ENCODE results near the gene ENPP1.
"Not testable (repeated sequence)": the region's sequence is repeated elsewhere in the genome, so short reads cannot be mapped to it uniquely, and the experiment has no call there.

Gene ENPP1

GRCh38 chr6:131832363-131832762 lies 24.5 kb downstream of the ENPP1 start:
- no peak for DNase-seq

- DNase-seq, result no peak
These were observed 30.2 kb downstream of the ENPP1 start for GRCh38 chr6:131838051-131838450.

DNA sequence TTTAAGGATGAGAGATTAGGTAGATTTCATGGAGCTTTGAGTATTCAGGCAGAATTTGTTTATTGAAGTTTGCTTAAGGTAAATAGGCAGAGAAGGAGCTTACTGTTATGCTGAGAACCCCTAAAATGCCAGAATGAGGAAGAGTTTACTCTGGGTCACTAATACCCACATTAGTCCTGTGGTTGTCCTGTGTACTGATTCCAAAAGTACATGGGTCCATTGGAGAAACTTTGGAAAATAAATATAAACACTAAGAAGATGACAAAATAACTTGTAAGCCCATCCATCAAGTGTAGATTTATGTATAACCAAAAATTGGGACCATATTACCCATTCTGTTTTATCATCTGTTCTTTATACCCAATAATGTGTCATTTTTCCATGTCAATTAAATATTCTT lies 31.6 kb downstream of the ENPP1 start:
- no peak for DNase-seq

- DNase-seq, result no peak
These were observed 32.6 kb downstream of the ENPP1 start for GRCh38 chr6:131840441-131840840.

DNA sequence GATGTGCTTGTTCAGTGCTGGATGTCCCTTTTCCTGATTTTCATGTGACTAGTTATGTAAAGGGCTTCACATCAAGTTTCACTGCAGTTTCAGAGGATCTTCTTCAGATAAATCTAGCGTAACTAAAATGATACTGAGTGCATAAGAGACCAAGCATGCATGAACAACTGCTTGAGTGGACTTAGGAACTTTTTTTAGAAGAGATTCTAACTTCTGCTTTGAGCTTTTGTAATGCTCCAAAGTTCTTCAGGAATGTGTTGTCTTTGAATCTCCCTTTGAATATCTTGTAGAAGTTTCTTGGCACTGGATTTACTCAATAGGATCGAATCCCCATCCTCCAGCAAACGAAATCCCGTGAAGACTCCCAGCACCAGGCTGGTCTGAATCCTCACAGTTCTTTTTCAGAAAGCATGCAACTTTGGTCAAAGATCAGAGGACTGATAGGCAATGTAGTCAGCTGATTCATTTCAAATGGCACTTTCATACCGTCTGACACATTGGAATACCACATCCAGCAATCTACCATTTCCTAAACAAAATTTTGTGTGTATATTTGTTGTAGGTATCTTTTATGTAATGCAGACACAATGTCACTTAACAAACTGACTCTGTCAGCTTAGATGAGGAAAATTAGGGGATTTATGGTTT lies 33.2 kb downstream of the ENPP1 start:
- no peak for DNase-seq

DNA sequence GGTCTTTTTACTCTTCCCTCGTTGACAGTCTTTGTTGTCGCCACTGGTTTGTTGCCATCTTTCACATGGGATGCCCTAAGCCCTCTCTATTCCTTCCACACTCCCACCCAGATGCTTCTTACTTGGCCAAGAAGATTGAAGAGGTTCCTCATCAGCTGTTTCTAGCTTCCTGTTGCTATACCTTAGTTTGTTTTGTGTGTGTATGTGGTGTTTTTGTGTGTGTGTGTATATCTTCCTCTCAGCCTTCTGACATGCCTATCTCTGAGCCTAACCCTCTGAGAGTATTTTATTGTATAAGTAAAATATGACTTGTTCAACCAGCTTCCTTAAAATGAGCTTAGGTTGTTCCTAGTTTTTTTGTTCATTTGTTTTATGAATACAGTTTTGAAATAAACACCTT lies 35.9 kb downstream of the ENPP1 start:
- no peak for DNase-seq

GRCh38 chr6:131844243-131844841 lies 36.5 kb downstream of the ENPP1 start:
- DNase-seq, result no peak

DNA sequence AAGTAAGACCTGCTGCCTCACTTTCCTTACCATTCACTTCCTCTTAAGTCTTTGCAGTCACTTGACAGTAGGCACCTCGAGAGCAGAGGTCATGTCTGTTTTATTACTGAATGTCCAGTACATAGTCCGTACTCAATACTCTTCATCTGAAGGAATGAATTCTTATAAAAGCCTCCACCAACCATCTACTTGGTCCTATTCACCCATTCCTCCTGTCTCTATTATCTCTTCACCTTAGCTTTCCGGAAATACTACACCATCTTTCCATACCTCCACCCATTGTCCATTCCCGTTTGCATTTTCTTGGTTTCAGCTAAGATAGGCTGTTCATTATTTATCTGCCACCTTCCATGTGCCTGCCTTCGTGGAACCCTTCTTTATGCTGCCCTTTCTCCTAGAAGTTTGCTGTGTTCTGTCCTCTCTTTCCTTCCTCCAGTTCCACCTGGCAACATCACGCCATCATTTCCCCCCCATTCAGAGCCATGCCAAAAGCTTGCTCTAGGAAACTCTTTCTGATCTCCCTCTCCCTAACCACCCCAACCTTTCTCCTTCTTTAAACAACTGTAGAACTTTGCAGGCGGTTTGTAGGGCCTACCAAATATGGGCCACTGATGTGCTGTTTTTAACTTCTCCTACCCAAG lies 38.3 kb downstream of the ENPP1 start:
- DNase-seq, result no peak

GRCh38 chr6:131846905-131847304 lies 39.1 kb downstream of the ENPP1 start:
- DNase-seq, result no peak

- no peak for DNase-seq
These were observed 42.0 kb downstream of the ENPP1 start for GRCh38 chr6:131849799-131850198.

- DNase-seq, result no peak
These were observed 43.4 kb downstream of the ENPP1 start for GRCh38 chr6:131851049-131851769.

- DNase-seq, result no peak
These were observed 44.4 kb downstream of the ENPP1 start for GRCh38 chr6:131852200-131852599.

DNA sequence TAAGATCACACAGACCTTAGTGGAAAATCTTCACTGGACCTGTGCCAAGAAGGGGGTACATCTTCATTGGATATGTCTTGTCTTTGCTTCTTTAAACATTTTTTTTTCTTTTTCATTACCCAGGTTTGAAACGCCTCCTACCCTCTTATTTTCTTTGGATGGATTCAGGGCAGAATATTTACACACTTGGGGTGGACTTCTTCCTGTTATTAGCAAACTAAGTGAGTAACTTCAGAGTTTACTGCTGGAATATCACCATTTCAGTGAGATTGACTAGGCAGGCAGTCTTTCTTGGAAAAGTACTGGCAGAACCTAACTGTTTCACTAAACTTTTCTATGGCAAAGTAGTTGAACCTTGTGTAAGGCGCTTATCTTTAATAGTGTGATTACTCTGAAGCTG lies 47.0 kb downstream of the ENPP1 start:
- DNase-seq, result no peak

DNA sequence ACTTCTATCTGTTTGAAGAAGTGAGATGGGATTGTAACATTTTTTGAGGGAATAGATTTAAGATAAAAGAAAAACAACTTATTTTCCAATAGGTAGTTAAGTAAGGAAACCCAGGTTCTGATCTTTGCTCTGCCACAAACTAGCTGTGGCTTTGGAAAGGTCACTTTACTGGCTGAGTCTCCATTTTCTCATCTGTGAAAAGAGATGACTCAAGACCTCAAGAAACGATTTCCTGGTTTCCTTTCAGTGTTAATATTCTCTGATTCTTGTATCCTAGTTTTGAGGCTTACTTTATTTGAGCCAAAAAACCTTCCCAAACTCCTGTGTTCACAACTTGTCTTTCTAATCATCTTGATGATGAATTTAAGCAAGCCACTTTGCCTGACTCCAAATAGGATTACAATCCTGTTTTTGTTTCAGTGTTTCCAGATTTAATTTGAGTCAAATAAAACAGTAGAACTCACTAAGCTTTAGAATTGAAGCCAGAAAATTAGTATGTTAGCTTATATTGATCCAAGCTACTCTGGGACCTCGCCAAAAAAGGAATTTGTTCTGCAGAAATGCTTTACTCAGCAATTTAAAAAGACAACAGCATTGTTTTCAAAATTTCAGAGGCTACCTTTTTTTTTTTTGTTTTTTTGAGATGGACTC lies 51.1 kb downstream of the ENPP1 start:
- DNase-seq, result no peak

DNA sequence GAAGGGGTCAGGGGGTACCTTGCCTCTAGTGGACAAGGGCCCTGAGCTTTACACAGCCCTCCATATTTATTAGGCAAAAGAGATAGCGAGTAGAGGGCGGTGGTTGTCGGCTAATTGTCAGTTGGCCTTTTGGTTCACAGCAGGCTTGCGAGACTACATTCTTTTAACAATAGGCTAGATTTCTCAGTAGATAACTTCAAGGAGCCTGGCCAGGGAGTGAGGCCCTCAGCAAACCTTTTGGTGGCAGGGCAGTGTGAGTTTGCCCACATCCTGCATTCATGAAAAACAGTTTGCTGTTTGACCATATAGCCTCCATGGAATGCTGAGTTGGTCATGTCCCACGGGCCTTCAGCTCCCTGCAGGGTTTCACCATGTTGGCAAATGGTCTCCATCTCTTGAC lies 51.8 kb downstream of the ENPP1 start:
- DNase-seq, result not testable (repeated sequence)

GRCh38 chr6:131861381-131861780 lies 53.6 kb downstream of the ENPP1 start:
- no peak for DNase-seq

DNA sequence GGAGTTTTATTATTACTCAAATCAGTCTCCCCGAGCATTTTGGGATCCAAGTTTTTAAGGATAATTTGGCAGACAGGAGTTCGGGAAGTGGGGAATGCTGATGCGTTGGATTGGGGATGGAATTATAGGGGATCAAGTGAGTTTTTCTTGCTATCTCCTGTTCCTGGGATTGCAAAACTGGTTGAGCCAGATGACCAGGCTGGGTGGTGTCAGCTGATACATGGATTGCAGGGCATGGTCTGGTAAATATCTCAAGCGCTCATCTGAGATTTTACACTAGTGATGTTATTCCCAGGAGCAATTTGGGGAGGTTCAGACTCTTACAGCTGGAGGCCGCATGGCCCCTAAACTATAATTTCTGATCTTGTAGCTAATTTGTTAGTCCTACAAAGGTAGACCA lies 54.7 kb downstream of the ENPP1 start:
- DNase-seq, result no peak

GRCh38 chr6:131867744-131868143 lies 59.9 kb downstream of the ENPP1 start:
- no peak for DNase-seq

GRCh38 chr6:131868836-131869235 lies 61.0 kb downstream of the ENPP1 start:
- no peak for DNase-seq

GRCh38 chr6:131875647-131876046 lies 67.8 kb downstream of the ENPP1 start:
- no peak for DNase-seq

DNA sequence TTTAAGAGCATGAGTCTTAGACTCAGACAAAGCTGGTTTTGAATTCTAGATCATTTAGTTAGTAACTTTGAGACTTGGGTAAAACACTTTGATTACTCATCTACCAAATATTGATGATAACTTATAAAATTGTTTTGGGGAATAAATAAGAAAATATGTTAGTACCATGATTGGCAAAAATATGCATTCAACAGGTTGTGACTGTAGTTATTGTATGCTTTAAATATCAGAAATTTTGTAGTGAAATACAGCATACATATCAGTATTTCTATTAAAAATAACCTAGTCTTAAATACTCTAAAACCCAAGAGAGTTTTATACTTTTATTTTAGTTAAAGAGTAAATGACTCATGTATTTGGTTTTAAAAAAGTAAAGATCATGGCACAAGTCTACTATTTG lies 68.7 kb downstream of the ENPP1 start:
- DNase-seq, result no peak

GRCh38 chr6:131877999-131878789 lies 70.4 kb downstream of the ENPP1 start:
- no peak for DNase-seq

DNA sequence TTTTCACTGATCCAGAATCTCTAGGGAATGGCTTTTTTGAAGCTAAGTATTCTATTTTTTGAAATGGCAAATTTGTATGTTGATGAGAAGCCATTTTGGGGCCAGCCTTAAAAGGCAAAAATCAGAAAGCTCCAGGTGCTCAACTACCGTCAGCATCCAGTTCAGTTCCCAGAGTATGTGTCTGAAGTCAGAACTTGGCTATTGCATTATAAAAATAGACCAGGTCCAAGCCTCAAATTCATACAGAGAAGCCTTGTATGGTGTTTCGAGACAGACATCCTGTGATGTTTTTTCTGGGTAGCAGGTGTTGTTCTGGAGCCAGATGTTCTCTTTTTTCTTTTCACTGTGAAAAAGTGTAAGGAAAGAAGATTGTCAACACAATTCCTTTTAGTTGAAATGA lies 75.2 kb downstream of the ENPP1 start:
- DNase-seq, result no peak
